GM21390 (cell line): ENCODE data around the gene KNCN.
A peak's percentile ranks its signal among the peaks of the same experiment; 100 is the strongest.

Experiments used
- ATAC-seq: cut with Tn5 transposase; IDR thresholded peaks from one replicate; pipeline ENCODE4 v1.9.1; 2021; ENCODE audit not compliant: unreplicated experiment

Gene KNCN

GRCh38 chr1:46525253-46525983 lies 26.0 kb downstream of the KNCN start:
- no peak for ATAC-seq

GRCh38 chr1:46524843-46525242 lies 26.6 kb downstream of the KNCN start:
- no peak for ATAC-seq

GRCh38 chr1:46523496-46524353 lies 27.7 kb downstream of the KNCN start:
- ATAC-seq: no peak

- no peak for ATAC-seq
Measured at GRCh38 chr1:46522969-46523320, 28.5 kb downstream of the KNCN start.

- ATAC-seq: peak; percentile 76
Measured at GRCh38 chr1:46522184-46522968, 29.1 kb downstream of the KNCN start.

GRCh38 chr1:46521414-46521813 lies 30.0 kb downstream of the KNCN start:
- no peak for ATAC-seq

- no peak for ATAC-seq
Measured at GRCh38 chr1:46520063-46520911, 31.2 kb downstream of the KNCN start.

GRCh38 chr1:46519209-46519608 lies 32.2 kb downstream of the KNCN start:
- no peak for ATAC-seq

GRCh38 chr1:46517932-46518498 lies 33.4 kb downstream of the KNCN start:
- ATAC-seq: no peak

- no peak for ATAC-seq
Measured at GRCh38 chr1:46517010-46517600, 34.3 kb downstream of the KNCN start.

GRCh38 chr1:46516200-46516950 lies 35.1 kb downstream of the KNCN start:
- ATAC-seq: no peak

GRCh38 chr1:46515576-46515975 lies 35.9 kb downstream of the KNCN start:
- ATAC-seq: no peak

- no peak for ATAC-seq
Measured at GRCh38 chr1:46513536-46513935, 37.9 kb downstream of the KNCN start.

GRCh38 chr1:46512792-46513190 lies 38.7 kb downstream of the KNCN start:
- no peak for ATAC-seq

- no peak for ATAC-seq
Measured at GRCh38 chr1:46512135-46512791, 39.2 kb downstream of the KNCN start.

GRCh38 chr1:46510998-46511365 lies 40.5 kb downstream of the KNCN start:
- ATAC-seq: no peak

- no peak for ATAC-seq
Measured at GRCh38 chr1:46510341-46510997, 41.0 kb downstream of the KNCN start.

GRCh38 chr1:46508757-46509156 lies 42.7 kb downstream of the KNCN start:
- ATAC-seq: no peak
